ENCODE data around the gene YIF1A. TPM values are rescaled to one million over a fixed set of nuclear protein-coding genes. Genes with fewer than 3 reads are reported as not detected.

The YIF1A gene
- total and polyA plus RNA-seq, 2 donors (not counting 3 experiments of a cell fraction or from before 2014, with no cell fraction given) = 104 to 271 TPM

- Histone ChIP-seq H3K27ac (ENCODE audit: insufficient read depth, low read depth, low read length) (no peak overlapping the region), H3K9ac (replicated peaks; ENCODE audit: extremely low read depth, insufficient read depth, low read length) (no peak overlapping the region), H3K4me1 (ENCODE audit: control insufficient read depth, extremely low read depth, insufficient read depth, low read length) (peaks cover 6% of the 10 kb centered on the region), H3K4me3 (replicated peaks in 1 of 3; ENCODE audit: insufficient read depth in 1 of 3, low read depth in 1 of 3, low read length in 3 of 3) (no peak overlapping the region), H3K36me3 (ENCODE audit: control insufficient read depth in 2 of 2, extremely low read depth in 1 of 2, insufficient read depth in 2 of 2, low read length in 2 of 2) (peaks cover 0 to 42% of the 10 kb centered on the region in 2 experiments), H2AFZ (ENCODE audit: low read depth, low read length) (no peak overlapping the region), H3K79me2 (ENCODE audit: control insufficient read depth, insufficient read depth, low read length) (peaks cover 4% of the 10 kb centered on the region), H3K9me3 (replicated peaks; ENCODE audit: control insufficient read depth, insufficient read depth, low read length) (no peaks in the 10 kb centered on the region), H3K27me3 (ENCODE audit: control insufficient read depth in 2 of 2, insufficient read depth in 2 of 2, low read length in 2 of 2) (no peaks in the 10 kb centered on the region), H3K4me2 (ENCODE audit: insufficient read depth, low read length) (no peak overlapping the region), H3K9me1 (replicated peaks; ENCODE audit: control insufficient read depth, extremely low read depth, insufficient read depth, low read length) (no peaks in the 10 kb centered on the region), H4K20me1 (replicated peaks; ENCODE audit: control insufficient read depth, extremely low read depth, insufficient read depth, low read length) (no peaks in the 10 kb centered on the region)
- FAIRE-seq (no peak), DNase-seq (ENCODE audit: low read depth, low spot score) (no peak)
- intact Hi-C loops (cut with micrococcal nuclease) (no loop called here), dilution Hi-C loops (cut with MboI; ENCODE audit: extremely low pct_ligation_motif_present, low sequenced_read_pairs) (no loop called here)
- POLR2A ChIA-PET = no interaction called here
- TF ChIP-seq POLR2A (IDR thresholded peaks at IDR 0.05; ENCODE audit: low read depth, low read length) = no peak
- no peak for TF ChIP-seq POLR2AphosphoS5 (IDR thresholded peaks at IDR 0.05; ENCODE audit: insufficient read depth, low read depth, low read length)
- no TSS peak for BruUV-seq (replicated peaks)
- CTCF ChIA-PET = interaction anchor here (2.3 kb wide), 1 partner anchor 20 kb away, joined by 7 read pairs; no protein-coding TSS in a partner anchor
Measured at GRCh38 chr11:66262696-66263095, 26.2 kb downstream of the YIF1A start.

- H3K27ac ChIP-seq (ENCODE audit: insufficient read depth, low read depth, low read length) = no peak overlapping the region
- peaks cover 4% of the 10 kb centered on the region for H3K79me2 ChIP-seq (ENCODE audit: control insufficient read depth, insufficient read depth, low read length)
- ChIA-PET POLR2A (no interaction called here), CTCF (interaction anchor here (2.3 kb wide), 1 partner anchor 20 kb away, joined by 7 read pairs; no protein-coding TSS in a partner anchor)
- H3K9ac ChIP-seq (replicated peaks; ENCODE audit: extremely low read depth, insufficient read depth, low read length) = no peak overlapping the region
- no peak overlapping the region for H3K4me2 ChIP-seq (ENCODE audit: insufficient read depth, low read length)
- H3K36me3 ChIP-seq (ENCODE audit: control insufficient read depth in 2 of 2, extremely low read depth in 1 of 2, insufficient read depth in 2 of 2, low read length in 2 of 2) = peaks cover 0 to 42% of the 10 kb centered on the region in 2 experiments
- H3K4me1 ChIP-seq (ENCODE audit: control insufficient read depth, extremely low read depth, insufficient read depth, low read length) = peaks cover 8% of the 10 kb centered on the region
- no peak overlapping the region for H3K4me3 ChIP-seq (replicated peaks in 1 of 3; ENCODE audit: insufficient read depth in 1 of 3, low read depth in 1 of 3, low read length in 3 of 3)
- no peaks in the 10 kb centered on the region for H4K20me1 ChIP-seq (replicated peaks; ENCODE audit: control insufficient read depth, extremely low read depth, insufficient read depth, low read length)
- BruUV-seq (replicated peaks) = no TSS peak
- H2AFZ ChIP-seq (ENCODE audit: low read depth, low read length) = no peak overlapping the region
- H3K27me3 ChIP-seq (ENCODE audit: control insufficient read depth in 2 of 2, insufficient read depth in 2 of 2, low read length in 2 of 2) = no peaks in the 10 kb centered on the region
- FAIRE-seq = no peak
- no peaks in the 10 kb centered on the region for H3K9me1 ChIP-seq (replicated peaks; ENCODE audit: control insufficient read depth, extremely low read depth, insufficient read depth, low read length)
- no peak for DNase-seq (ENCODE audit: low read depth, low spot score)
- TF ChIP-seq MAX (IDR thresholded peaks at IDR 0.05; ENCODE audit: insufficient read depth, insufficient read length) (no peak), GATA2 (IDR thresholded peaks at IDR 0.05; ENCODE audit: insufficient read depth, insufficient read length, low read depth, low read length) (no peak)
- no peaks in the 10 kb centered on the region for H3K9me3 ChIP-seq (replicated peaks; ENCODE audit: control insufficient read depth, insufficient read depth, low read length)
- intact Hi-C loops (cut with micrococcal nuclease) (no loop called here), dilution Hi-C loops (cut with MboI; ENCODE audit: extremely low pct_ligation_motif_present, low sequenced_read_pairs) (no loop called here)
Measured at GRCh38 chr11:66262191-66262590, 26.8 kb downstream of the YIF1A start.
